Mesendoderm (in vitro differentiated cells): ENCODE data around the gene OR56A1. TPM values are rescaled to one million over a fixed set of nuclear protein-coding genes. Genes with fewer than 3 reads are reported as not detected.
"Not testable (repeated sequence)": the region's sequence is repeated elsewhere in the genome, so short reads cannot be mapped to it uniquely, and the experiment has no call there.

Experiments
- DNase-seq: peaks from one replicate; pipeline ENCODE4 v3.0.0; 2013
- H2AK5ac ChIP-seq: 2 replicates; pipeline ENCODE4 v1.6.1; 2013; ENCODE audit warnings: low read length, inconsistent platforms
- H2BK120ac ChIP-seq: 2 replicates; pipeline ENCODE4 v1.6.1; 2013; ENCODE audit warnings: low read depth, mild to moderate bottlenecking, low read length, moderate library complexity, mixed read lengths
- H2BK15ac ChIP-seq: replicated peaks from 2 replicates; pipeline ENCODE4 v1.6.1; 2013; ENCODE audit warnings: low read depth, mild to moderate bottlenecking, moderate library complexity
- H2BK5ac ChIP-seq: 2 replicates; pipeline ENCODE4 v1.6.1; 2013; ENCODE audit warnings: low read length, inconsistent platforms
- H3K18ac ChIP-seq: 2 replicates; pipeline ENCODE4 v1.6.1; 2013; ENCODE audit warnings: mild to moderate bottlenecking, low read length, mixed read lengths
- H3K23ac ChIP-seq: one replicate; pipeline ENCODE4 v1.6.1; 2013; ENCODE audit warnings: low read length
- H3K27ac ChIP-seq: 2 replicates; pipeline ENCODE4 v1.5.1; 2013; ENCODE audit warnings: low read depth, mild to moderate bottlenecking, inconsistent platforms, low read length, moderate library complexity
- H3K27me3 ChIP-seq: 2 replicates; pipeline ENCODE4 v1.6.1; 2013; ENCODE audit warnings: low read length, control low read depth, mild to moderate bottlenecking, inconsistent platforms; ENCODE audit not compliant: insufficient read depth, poor library complexity
- H3K36me3 ChIP-seq: 2 replicates; pipeline ENCODE4 v1.6.1; 2013; ENCODE audit warnings: low read length, inconsistent platforms; ENCODE audit not compliant: control insufficient read depth, insufficient read depth
- H3K4ac ChIP-seq: one replicate; pipeline ENCODE4 v1.6.1; 2013; ENCODE audit warnings: low read depth, mild to moderate bottlenecking, low read length, moderate library complexity
- H3K4me1 ChIP-seq: 2 replicates; pipeline ENCODE4 v1.6.1; 2013; ENCODE audit warnings: low read depth, low read length, inconsistent platforms; ENCODE audit not compliant: control insufficient read depth
- H3K4me2 ChIP-seq: 2 replicates; pipeline ENCODE4 v1.6.1; 2013; ENCODE audit warnings: low read length
- H3K4me3 ChIP-seq: 2 replicates; pipeline ENCODE4 v1.5.1; 2013; ENCODE audit warnings: mild to moderate bottlenecking, low read length
- H3K56ac ChIP-seq: one replicate; pipeline ENCODE4 v1.6.1; 2013; ENCODE audit warnings: low read length
- H3K79me1 ChIP-seq: 2 replicates; pipeline ENCODE4 v1.6.1; 2013; ENCODE audit warnings: low read length, inconsistent platforms
- H3K79me2 ChIP-seq: 2 replicates; pipeline ENCODE4 v1.6.1; 2013; ENCODE audit warnings: mild to moderate bottlenecking, low read length; ENCODE audit not compliant: control insufficient read depth, insufficient read depth
- H3K9ac ChIP-seq: 2 replicates; pipeline ENCODE4 v1.6.1; 2013; ENCODE audit warnings: low read length, inconsistent platforms
- H4K5ac ChIP-seq: one replicate; pipeline ENCODE4 v1.6.1; 2013; ENCODE audit warnings: low read length
- H4K8ac ChIP-seq: one replicate; pipeline ENCODE4 v1.6.1; 2013; ENCODE audit warnings: low read depth, mild to moderate bottlenecking, control low read depth, low read length, moderate library complexity
- WGBS: extraction: QIAGEN DNeasy Blood & Tissue Kit; methylation state at CpG from one replicate; pipeline ENCODE4 v1.1.7; 2013; ENCODE audit warnings: low lambda C conversion rate, missing lambda C conversion rate; ENCODE audit not compliant: insufficient coverage; ENCODE audit errors: extremely low coverage; 5-methylcytosine and 5-hydroxymethylcytosine counted together
- polyA plus RNA-seq, 2 experiments: library from polyadenylated mRNA; stranded (reverse); fragments of 200-250 nt; gene quantifications; one replicate each; pipeline ENCODE4 v1.2.3, GENCODE V29; 2013

The OR56A1 gene
- polyA plus RNA-seq (2013, experiment 1 of 2) = not detected
- polyA plus RNA-seq (2013, experiment 2 of 2) = not detected

DNA sequence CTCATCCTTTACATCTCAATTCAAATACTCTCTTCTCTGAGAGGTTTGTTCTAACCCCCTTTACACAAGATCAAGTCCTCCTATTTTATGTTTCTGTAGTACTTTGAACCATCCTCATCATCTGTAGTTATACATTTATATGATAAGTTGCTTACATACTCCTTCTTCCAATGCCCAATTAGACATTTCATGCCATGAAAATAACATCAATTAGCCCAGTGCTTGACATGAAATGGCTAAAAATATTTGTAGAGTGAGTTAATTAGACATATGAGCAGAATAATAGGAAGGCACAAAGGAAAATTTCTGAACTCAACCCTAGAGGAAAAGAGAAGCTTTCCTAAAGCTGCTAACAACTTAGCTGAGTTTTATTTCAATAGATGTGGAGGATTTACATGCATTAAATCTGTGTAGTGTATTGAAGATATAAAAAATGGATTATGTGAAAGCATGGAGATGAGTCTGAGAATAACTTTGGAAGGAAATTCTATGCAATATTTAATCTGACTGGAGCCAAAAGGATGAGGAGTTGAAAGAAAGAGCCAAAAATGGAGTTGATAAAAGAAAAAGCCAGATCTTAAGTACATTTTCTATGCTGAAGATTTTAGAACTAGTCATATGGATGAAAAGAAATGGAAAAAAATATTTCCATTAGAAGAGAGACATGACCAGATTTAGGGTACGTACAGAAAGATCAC, at the start of gene OR56A1:
Gene OR56A1 (minus strand): TSS at position 51 of the 698 bp plus-strand sequence. CDS start 3,066 bp downstream, outside the sequence.
- Histone ChIP-seq H3K4me3 (no peak within 1 kb of the TSS), H3K79me2 (no peaks in the 10 kb centered on the region), H2BK15ac (no peak within 1 kb of the TSS), H3K4ac (no peak within 1 kb of the TSS), H2AK5ac (no peak within 1 kb of the TSS), H3K9ac (no peak within 1 kb of the TSS), H4K5ac (no peak within 1 kb of the TSS), H4K8ac (no peak within 1 kb of the TSS), H2BK120ac (no peak within 1 kb of the TSS), H3K27me3 (no peaks in the 10 kb centered on the region), H3K4me2 (no peak within 1 kb of the TSS), H3K18ac (no peak within 1 kb of the TSS), H3K27ac (no peak within 1 kb of the TSS), H2BK5ac (no peak within 1 kb of the TSS), H3K23ac (no peak within 1 kb of the TSS), H3K36me3 (no peaks in the 10 kb centered on the region), H3K56ac (no peak within 1 kb of the TSS), H3K79me1 (no peaks in the 10 kb centered on the region), H3K4me1 (no peaks in the 10 kb centered on the region)
- no CpG with 5 or more reads among the region's 1 CpG for WGBS
- no peak for DNase-seq

DNA sequence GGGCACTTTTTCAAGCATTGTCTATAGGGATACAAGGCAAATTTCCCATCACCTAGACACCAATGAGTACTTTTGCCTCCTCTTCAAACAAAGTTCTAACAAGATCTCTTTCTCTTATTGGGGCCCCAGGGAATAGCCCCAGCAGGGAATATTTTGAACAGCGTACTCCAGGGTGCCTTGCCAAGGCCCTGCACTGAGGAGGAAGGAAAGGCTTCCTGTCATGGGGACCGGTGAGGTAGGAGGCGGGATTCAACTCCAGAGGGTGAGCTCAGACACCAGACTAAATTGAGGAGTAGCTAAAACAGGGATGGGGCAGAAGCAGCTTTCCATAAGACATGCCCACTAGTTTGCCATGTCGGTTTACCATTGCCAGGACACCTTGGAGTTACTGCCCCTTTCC, 48.9 kb upstream of the OR56A1 start:
- H3K79me1 ChIP-seq = no peaks in the 10 kb centered on the region
- no peaks in the 10 kb centered on the region for H3K36me3 ChIP-seq

GRCh38 chr11:6077723-6078122, 47.2 kb upstream of the OR56A1 start:
- Histone ChIP-seq H2BK5ac (no peak overlapping the region), H3K4ac (no peak overlapping the region), H2BK120ac (no peak overlapping the region), H3K79me1 (no peaks in the 10 kb centered on the region), H4K8ac (no peak overlapping the region), H3K4me3 (no peak overlapping the region), H3K18ac (no peak overlapping the region), H3K56ac (no peak overlapping the region), H3K79me2 (no peaks in the 10 kb centered on the region), H2BK15ac (no peak overlapping the region), H4K5ac (no peak overlapping the region), H3K4me1 (no peaks in the 10 kb centered on the region), H3K23ac (no peak overlapping the region), H3K9ac (no peak overlapping the region), H3K27me3 (no peaks in the 10 kb centered on the region), H3K36me3 (no peaks in the 10 kb centered on the region), H2AK5ac (no peak overlapping the region), H3K4me2 (no peak overlapping the region), H3K27ac (no peak overlapping the region)
- DNase-seq = no peak
- no CpG with 5 or more reads among the region's 6 CpGs for WGBS

More for the DNA sequence above, 48.9 kb upstream of the OR56A1 start:
- DNase-seq = no peak
- Histone ChIP-seq H3K79me2 (no peaks in the 10 kb centered on the region), H3K4me2 (no peak overlapping the region), H3K4me3 (no peak overlapping the region), H3K18ac (no peak overlapping the region), H3K27me3 (no peaks in the 10 kb centered on the region), H2AK5ac (no peak overlapping the region), H3K23ac (no peak overlapping the region), H2BK5ac (no peak overlapping the region), H3K4ac (no peak overlapping the region), H2BK120ac (no peak overlapping the region), H3K9ac (no peak overlapping the region), H3K56ac (no peak overlapping the region), H3K4me1 (no peaks in the 10 kb centered on the region), H4K8ac (no peak overlapping the region), H2BK15ac (no peak overlapping the region), H4K5ac (no peak overlapping the region), H3K27ac (no peak overlapping the region)
- WGBS = no CpG with 5 or more reads among the region's 4 CpGs

- not testable (repeated sequence) for H2BK5ac ChIP-seq, H3K23ac ChIP-seq, DNase-seq, H2BK15ac ChIP-seq, H3K4me1 ChIP-seq, H2BK120ac ChIP-seq, H3K4ac ChIP-seq, H3K27me3 ChIP-seq, H4K5ac ChIP-seq, H3K4me3 ChIP-seq, H4K8ac ChIP-seq, H3K18ac ChIP-seq, H3K79me2 ChIP-seq, H3K36me3 ChIP-seq, H3K9ac ChIP-seq, H3K4me2 ChIP-seq, H3K56ac ChIP-seq, H3K27ac ChIP-seq, H3K79me1 ChIP-seq, H2AK5ac ChIP-seq
- no CpG with 5 or more reads among the region's 2 CpGs for WGBS
These were observed 45.9 kb upstream of the OR56A1 start for GRCh38 chr11:6076443-6076842.

- H3K27me3 ChIP-seq = no peaks in the 10 kb centered on the region
- no peak overlapping the region for H4K8ac ChIP-seq
- no peak overlapping the region for H2AK5ac ChIP-seq
- no peak overlapping the region for H3K18ac ChIP-seq
- peaks cover 2% of the 10 kb centered on the region for H3K4me1 ChIP-seq
- no peak overlapping the region for H4K5ac ChIP-seq
- H3K27ac ChIP-seq = no peak overlapping the region
- H3K9ac ChIP-seq = no peak overlapping the region
- H2BK120ac ChIP-seq = no peak overlapping the region
- H2BK5ac ChIP-seq = no peak overlapping the region
- no peak overlapping the region for H3K23ac ChIP-seq
- H3K79me2 ChIP-seq = no peaks in the 10 kb centered on the region
- H3K79me1 ChIP-seq = no peaks in the 10 kb centered on the region
- no CpG with 5 or more reads among the region's 4 CpGs for WGBS
- DNase-seq = no peak
- H2BK15ac ChIP-seq = no peak overlapping the region
- no peak overlapping the region for H3K56ac ChIP-seq
- no peak overlapping the region for H3K4ac ChIP-seq
- no peaks in the 10 kb centered on the region for H3K36me3 ChIP-seq
- no peak overlapping the region for H3K4me2 ChIP-seq
- no peak overlapping the region for H3K4me3 ChIP-seq
These were observed 36.9 kb upstream of the OR56A1 start for GRCh38 chr11:6067502-6067901.
